Fibroblast of pulmonary artery (primary cell): Measurements from ENCODE around the gene NDUFAB1.
"Not testable (repeated sequence)": the region's sequence is repeated elsewhere in the genome, so short reads cannot be mapped to it uniquely, and the experiment has no call there.

ENCODE experiments used
- DNase-seq: peaks from one replicate; pipeline ENCODE4 v3.0.0-alpha.2; 2010; ENCODE audit warnings: low read depth
- H3K4me3 ChIP-seq: replicated peaks from 2 replicates; pipeline ENCODE4 v1.5.1; 2011; ENCODE audit warnings: low read depth, mild to moderate bottlenecking, control low read depth, low read length, moderate library complexity
- TF ChIP-seq, protein P1 (sequence below): IDR thresholded peaks from 2 replicates; pipeline ENCODE4 v1.5.1; 2011; ENCODE audit warnings: mild to moderate bottlenecking, control low read depth, low read length, inconsistent platforms; ENCODE audit errors: missing control alignments

NDUFAB1 gene

GRCh38 chr16:23597003-23597756 lies 1.1 kb upstream of the NDUFAB1 start:
- DNase-seq: peak; percentile 18
- TF ChIP-seq, protein P1, sequence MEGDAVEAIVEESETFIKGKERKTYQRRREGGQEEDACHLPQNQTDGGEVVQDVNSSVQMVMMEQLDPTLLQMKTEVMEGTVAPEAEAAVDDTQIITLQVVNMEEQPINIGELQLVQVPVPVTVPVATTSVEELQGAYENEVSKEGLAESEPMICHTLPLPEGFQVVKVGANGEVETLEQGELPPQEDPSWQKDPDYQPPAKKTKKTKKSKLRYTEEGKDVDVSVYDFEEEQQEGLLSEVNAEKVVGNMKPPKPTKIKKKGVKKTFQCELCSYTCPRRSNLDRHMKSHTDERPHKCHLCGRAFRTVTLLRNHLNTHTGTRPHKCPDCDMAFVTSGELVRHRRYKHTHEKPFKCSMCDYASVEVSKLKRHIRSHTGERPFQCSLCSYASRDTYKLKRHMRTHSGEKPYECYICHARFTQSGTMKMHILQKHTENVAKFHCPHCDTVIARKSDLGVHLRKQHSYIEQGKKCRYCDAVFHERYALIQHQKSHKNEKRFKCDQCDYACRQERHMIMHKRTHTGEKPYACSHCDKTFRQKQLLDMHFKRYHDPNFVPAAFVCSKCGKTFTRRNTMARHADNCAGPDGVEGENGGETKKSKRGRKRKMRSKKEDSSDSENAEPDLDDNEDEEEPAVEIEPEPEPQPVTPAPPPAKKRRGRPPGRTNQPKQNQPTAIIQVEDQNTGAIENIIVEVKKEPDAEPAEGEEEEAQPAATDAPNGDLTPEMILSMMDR: no peak
- no peak overlapping the region for H3K4me3 ChIP-seq

- TF ChIP-seq, protein P1: no peak
- DNase-seq: peak; percentile 6
- peak overlapping the region; percentile 96 for H3K4me3 ChIP-seq
Observed at GRCh38 chr16:23595246-23595950, 718 bp downstream of the NDUFAB1 start.

DNA sequence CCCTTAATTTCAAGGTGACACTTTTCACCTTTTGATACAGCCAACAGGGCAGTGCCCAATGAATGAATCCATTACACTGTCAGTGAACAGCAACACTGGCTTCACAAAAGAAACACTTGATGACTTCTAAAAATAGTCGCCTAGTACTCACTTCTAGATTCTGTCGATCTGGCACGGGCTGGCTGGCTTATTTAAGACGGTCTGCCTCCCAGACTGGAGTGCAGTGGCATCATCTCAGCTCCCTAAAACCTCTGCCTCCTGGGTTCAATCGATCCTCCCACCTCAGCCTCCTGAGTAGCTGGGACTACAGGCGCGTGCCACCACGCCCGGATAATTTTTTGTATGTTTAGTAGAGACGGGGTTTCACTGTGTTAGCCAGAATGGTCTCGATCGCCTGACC lies 1.9 kb downstream of the NDUFAB1 start:
- no peak for DNase-seq
- H3K4me3 ChIP-seq: no peak overlapping the region
- TF ChIP-seq, protein P1: no peak

- H3K4me3 ChIP-seq: no peak overlapping the region
- DNase-seq: no peak
- TF ChIP-seq, protein P1: no peak
Observed at GRCh38 chr16:23590181-23590580, 5.9 kb downstream of the NDUFAB1 start.

DNA sequence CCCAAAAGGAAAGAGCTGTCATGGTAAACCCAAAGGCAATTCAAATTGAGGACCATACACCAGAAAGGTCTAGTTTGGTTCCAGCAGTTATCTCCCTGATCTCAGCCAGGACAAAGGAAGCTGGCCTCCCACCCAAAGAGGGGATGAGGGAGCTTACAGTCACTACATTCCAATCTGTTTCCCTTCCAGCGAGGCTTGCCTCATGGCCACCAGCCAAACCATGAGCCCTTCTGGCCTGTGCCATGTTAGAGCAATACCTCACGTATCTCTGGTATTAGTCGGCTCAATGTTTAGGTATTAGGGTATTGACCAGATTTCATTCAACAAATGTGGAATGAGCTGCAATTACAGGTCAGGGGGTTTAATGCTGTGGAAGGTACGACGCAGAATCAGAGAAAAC lies 8.4 kb downstream of the NDUFAB1 start:
- DNase-seq: peak; percentile 81
- no peak overlapping the region for H3K4me3 ChIP-seq

DNA sequence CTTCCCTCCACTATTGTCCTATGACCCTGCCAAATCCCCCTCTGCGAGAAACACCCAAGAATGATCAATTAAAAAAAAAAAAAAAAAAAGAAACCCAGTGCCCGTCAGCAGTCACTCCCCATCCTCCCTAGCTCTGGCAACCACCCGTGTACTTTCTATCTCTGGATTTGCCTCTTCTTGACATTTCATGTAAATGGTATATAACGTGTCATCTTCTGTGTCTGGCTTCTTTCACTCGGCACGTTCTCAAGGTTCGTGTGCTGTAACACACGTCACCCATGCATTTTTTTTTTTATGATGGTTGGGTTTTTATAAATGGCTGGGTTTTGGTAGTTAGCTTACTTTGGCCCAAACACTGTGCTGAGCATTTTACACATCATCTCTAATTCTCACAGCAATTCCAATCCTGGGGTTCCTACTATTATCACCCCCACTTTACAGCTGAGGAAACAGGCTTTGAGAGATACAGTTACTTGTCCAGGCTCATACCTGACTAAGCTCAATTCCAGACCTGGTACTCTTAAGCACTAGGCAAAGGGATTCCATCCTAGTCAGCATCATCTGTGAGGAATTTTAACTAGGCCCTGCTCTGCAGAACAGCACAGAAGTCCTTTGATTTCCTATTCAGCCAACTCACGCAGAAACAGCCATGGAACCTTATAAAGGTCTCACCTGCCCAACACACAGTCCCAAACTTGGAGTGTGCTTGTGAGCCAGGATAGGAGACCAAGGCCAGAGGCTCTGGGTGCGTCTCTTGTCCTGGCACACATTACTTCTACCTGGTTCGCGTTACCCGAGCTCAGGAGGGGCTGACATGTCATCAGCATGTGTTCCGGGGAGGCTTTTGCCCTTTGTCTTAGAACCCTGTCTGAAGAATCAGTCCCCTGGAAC lies 11.7 kb downstream of the NDUFAB1 start:
- DNase-seq: no peak
- TF ChIP-seq, protein P1: no peak
- H3K4me3 ChIP-seq: no peak overlapping the region

More for the DNA sequence above, 8.4 kb downstream of the NDUFAB1 start:
- TF ChIP-seq, protein P1: no peak

DNA sequence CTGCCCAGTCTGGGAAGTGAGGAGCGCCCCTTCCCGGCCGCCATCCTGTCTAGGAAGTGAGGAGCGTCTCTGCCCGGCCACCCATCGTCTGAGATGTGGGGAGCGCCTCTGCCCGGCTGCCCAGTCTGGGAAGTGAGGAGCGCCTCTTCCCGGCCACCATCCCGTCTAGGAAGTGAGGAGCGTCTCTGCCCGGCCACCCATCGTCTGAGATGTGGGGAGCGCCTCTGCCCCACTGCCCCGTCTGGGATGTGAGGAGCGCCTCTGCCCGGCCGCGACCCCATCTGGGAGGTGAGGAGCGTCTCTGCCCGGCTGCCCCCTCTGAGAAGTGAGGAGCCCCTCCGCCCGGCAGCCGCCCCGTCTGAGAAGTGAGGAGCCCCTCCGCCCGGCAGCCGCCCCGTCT lies 12.8 kb downstream of the NDUFAB1 start:
- not testable (repeated sequence) for DNase-seq, H3K4me3 ChIP-seq
